NOMO-1 treated with DMSO at 0.1 percent for 48 hours (cell line): ENCODE results near the gene TRIO.

ENCODE experiments used
- DNase-seq: peaks from one replicate; lab custom pipeline; 2025; ENCODE audit not compliant: unreplicated experiment; lab: John Stamatoyannopoulos, UW

The TRIO gene

DNA sequence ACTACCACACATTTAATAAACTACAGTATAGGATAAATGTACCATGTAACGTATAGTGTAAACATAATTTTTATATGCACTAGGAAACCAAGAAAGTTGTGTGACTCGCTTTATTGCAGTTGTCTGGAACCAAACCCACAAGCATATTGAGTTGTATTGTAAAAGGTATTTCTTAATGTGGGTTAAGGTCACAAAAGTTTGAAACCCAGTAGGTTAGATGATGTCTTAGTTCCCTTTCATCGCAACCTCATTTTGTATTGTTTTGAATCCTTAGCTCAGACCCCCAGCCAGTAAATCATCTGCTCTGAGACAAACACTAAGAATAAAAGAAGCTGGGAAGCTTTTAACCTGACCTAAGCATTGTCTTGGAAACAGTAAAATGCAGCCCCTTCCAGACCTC is 79.1 kb downstream of the TRIO start:
- DNase-seq, result no peak

DNA sequence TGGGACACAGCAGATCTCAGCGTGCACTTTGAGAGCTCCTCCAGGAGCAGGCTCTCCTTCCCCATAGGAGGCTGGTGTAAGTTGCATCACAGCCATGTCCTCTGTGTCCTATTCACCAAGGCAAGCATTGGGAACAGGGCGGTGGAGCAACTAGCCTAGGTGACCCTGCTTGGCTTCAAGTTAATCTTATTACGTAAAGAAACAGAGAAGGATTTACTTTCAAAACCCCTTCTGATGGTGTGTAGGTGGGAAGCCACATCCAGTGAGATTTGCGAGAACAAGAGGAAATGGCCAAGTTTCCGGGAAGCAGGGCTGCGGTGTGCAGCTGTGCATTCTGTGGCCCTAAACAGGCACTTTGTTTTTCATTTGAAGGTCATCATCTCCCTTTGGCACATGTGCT is 80.2 kb downstream of the TRIO start:
- no peak for DNase-seq

DNA sequence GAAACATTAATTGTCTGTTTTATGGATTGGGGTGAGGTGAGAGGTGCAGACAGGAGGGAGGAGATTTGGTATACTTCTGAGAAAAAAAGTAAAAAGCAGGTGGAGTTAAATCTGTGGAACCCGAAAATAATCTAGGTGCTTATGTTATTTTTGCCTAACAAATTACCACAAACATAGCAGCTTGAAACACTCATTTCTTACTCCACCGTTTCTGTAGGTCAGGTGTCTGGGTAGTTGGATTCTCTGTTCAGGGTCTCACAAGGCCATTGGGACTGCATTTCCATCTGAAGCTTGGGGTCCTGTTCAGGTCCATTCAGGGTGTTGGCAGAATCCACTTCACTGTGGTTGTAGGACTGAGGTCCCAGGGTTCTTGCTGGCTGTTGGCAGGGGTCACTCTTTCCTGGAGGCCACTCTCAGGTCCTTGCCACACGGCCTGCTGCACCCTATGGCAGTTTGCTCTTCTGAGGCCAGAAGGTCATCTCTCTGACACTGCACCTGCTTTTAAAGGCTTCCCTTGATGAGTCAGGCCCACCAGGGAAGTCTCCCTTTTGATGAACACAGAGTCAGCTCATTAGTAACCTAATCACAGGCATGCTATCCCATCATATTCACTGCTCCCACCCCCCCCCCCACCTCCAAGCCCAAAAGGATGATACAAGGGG is 82.2 kb downstream of the TRIO start:
- DNase-seq, result no peak

DNA sequence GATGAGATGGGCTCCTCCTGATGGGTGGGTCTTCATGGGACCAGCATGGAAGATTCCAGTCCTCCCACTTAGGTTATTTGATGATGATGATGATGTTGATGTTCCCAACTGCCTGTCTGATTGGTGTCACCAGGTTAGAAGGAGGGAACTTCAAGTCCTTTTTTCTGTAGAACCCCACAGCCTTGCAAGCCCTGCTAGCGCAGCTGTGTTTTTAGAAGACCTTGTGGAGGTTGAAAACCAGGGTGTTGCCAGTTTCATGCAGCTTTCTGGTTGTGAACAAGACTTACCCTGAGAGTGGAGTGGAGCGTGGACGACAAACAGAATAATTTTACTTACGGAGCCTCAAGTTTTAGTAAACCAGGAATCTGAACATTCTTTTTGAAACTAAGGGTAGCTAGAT is 83.0 kb downstream of the TRIO start:
- no peak for DNase-seq

DNA sequence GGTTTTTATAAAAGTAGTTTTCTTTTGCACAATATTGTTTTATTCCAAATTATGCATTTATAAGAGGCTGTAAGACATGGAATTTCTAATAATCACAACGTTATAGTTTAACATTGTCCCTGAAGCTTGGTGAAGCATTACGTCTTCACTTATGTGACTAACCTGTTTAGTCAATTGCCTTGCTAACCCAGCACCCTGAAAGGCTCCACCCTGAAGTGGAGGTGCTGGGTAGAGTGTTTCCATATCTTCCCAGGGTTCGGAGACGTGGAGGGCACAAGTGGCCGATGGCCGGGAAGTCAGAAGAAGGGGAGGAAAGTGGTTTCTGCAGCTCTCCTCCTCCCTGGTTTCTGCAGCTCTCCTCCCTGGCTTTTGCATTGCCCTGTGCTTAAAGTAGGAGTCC is 83.4 kb downstream of the TRIO start:
- no peak for DNase-seq

DNA sequence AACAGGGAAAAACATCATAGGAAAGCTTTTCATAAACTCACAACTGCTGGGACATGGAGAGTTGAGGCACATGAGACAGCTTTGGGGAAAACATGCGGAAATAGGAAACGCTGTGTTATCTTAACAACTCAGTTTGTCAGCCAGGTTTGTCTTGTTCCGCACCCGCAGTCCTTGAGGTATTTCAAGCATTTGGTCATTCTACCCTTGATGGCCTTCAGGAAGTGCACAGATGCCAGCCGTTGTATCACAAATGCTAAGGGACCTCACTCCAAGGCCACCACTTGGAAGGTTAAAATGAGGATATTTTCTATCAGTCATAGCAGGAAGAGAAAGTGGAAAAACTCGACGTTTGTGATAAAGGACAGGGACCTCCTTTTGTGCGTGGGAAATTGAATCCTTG is 83.8 kb downstream of the TRIO start:
- no peak for DNase-seq

DNA sequence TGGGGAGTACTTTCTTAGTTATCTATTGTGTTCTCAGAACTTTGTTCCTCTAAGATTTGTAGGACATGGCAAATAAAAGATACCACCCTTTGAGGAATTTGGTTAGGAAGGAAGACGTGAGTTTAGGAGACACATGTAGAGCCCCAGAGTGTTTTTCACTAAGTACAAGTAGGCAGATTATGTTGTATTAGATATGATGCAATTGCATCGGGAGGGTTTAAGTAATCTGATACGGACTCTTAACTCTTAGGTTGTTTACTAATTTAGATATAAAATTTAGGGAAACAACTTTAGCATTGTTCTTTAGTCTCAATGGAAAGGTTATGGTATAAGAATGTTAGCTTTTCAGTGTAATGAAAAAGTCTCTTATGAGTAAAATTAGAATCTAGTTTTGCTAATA is 84.4 kb downstream of the TRIO start:
- DNase-seq, result no peak

DNA sequence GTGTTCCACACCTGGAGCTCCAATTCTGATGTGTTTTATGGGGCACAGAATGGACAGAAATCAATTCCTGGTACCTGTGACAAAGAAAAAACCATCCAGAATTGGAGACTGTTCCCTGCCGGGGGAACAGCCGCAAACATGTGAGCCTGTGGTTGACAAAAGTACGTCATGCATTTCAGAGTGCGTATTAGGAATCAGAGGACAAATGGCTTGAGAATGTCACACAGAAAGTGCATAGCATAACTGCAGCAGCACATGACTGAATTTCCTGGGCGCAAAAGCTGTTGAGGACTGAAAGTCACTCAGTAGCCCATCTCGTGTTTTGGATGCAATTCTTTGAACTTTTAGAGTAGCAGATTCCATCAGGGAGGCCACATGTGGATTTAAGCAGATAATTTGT is 85.1 kb downstream of the TRIO start:
- no peak for DNase-seq

DNA sequence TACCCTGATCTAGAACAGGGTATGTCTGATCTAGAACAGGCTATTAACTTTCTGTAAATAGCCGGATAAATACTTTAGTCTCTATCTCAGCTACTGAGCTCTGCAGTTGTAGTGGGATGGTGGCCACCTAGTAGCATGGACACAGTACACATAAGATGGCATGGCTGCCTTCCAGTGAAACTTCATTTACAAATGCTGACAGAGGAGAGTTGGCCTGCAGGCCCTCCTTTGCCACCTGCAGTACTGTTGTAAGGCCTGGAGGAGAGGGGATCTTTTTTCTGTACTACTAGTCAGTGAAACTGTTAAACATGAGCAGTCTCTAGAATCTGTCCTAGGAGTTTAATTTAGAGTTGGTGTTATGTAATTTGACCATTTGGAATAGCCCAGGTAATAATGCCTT is 86.0 kb downstream of the TRIO start:
- DNase-seq, result no peak

DNA sequence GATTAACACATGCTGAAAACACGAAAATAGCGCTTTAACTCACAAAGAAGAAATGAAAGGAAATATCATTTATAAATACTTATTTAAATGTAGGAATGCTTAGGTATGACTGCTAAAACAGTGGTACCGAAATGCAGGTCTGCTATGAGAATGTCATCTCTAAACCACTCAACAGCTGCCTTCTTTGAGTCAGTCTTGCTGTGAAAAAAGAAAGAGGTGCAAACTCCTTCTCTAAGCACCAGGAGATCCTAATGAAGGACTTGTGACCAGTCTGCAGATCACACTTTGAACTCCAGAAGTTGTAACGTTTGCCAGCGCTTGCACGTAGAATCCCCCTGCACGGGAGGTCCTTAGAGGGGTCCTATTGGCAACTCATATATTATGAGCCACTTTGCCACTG is 86.6 kb downstream of the TRIO start:
- no peak for DNase-seq

DNA sequence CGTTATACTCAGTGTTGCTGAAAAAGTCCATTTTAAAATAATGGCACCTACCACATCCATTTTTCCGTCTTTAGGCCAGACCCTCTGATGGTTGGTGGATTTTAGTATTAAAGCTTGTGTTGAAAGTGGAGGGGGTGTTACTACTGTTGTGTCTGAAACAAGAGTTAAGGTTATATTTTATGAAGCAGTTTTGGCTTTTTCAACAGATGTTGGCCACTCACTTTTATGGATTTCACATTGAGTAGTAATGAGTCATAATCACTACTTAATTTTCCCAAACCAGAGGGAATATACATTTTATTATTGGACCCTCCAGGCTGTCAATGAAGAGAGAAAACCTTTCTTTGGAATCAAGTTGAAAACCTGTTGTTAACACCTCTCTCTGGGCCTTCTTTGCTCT is 88.0 kb downstream of the TRIO start:
- DNase-seq, result no peak

DNA sequence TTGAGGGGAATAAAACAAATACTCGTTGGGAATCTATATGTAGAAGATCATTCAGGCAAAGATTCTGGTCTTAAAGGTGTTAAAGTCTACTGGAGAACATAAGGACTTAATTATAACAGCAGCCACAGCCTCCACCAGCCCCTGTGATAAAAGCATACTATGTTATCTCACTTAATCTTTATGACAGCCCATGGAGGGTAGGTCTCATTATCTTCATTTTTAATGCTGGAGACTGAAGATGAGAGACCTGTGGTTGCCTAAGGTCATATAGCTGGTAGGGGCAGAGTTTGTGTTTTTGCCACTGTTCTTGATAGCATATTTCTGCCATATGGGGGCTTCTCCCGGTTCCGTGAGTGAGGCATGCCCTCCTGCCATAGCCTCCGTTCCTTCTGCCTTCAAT is 88.7 kb downstream of the TRIO start:
- no peak for DNase-seq

DNA sequence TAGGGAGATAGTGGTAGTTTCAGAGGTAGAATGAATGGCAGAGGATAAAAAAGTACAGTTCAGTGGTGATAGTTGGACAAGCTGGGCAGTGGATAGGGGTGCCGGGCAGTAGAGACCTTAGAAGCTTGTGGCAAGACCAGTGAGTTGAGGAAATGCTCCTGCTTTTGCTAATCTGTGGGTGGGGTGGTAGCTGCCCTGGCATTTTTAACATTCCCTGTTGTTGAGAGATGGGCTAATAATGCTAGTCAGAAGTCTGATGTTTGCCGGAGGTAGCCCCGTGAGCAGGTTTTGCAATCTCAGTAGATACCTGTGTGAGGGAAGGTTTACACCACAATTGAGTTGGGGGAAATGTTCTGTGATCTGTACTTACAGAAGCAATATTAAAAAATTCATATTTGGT is 91.1 kb downstream of the TRIO start:
- no peak for DNase-seq

DNA sequence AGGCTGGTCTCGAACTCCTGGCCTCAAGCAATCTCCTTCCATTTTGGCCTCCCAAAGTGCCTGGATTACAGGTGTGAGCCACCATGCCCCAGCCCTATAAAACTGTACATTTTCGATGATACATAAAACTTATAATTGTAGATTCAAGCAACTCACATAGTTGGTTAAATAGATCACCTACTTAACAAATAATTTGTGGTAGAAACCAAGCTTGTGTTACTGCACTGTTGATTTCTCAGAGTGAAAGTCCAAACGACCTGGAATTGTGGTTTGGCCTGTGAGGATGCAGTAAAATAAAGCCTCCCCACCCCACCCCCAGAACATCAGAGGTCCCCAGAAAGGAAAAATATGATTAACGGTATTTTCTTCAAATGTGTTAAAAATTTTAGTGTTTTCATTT is 92.7 kb downstream of the TRIO start:
- no peak for DNase-seq

DNA sequence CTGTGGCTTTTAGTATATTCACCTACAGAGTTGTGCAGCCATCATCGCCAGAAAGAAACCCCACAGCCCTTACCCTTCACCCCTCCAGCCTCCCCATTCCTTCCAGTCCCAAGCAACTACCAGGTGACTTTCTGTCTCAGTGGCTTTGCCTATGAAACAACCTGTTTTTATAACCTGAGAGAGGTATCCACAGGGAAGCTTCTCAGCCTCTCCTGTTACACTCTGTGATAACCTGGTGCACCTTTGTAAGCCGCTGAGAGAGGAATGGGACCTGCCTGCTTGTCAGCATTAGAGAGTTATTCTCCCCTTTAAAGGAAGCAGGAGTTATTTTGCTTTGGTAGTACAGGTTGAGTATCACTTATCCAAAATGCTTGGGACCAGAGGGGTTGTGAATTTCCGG is 93.6 kb downstream of the TRIO start:
- DNase-seq, result no peak

DNA sequence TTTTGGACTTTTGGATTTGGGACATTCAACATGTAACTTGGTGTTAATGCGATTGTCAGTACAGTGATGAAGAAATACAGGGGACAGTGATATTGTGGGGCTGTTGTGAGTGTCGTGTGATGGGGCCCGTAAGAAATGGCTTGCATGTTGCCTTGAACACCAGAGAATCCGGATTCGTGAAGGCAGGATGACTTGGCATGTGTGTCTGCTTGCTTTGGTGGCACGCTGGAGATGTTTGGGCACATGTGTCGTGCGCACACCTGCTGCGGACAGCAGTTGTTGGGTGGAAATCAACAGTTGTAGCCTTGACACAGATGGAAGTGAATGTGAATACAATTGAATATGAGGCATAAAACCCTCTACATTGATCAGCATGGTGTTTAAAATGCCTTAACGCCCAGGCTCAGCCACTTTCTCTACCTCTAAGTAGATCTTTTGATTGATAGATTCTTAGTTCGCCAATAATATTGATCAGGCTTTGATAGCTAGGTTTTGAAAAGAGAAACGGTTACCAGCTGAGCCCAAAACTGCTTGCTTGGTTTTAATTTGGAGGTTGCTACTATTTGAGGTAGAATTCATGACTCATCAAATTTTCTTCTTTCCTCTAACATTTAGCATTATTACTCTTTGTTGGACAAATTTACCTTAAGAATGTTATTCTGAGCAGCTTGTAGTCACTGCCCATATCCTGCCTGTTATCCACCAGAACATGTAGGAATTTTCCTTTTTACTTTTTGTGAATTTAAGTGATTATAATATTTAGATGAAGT is 94.4 kb downstream of the TRIO start:
- no peak for DNase-seq

DNA sequence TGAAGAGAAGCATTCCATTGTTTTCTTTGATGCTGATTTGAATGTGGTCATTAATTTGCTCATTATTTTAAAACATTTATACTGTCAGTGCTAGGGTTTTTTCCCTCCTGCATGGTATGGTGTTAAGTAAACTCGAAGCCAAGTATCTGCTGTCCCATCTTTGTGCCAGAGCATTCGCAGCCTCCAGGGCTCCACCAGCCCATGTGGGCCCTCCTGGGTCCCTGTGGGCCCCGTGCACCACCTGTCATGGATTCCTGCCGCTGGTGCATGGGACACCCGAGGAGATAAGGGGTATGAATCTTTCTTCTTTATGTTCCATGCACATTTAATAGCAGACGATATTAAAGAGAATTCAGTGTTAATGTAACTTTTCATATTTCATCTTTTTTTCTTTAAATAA is 95.1 kb downstream of the TRIO start:
- DNase-seq, result no peak

DNA sequence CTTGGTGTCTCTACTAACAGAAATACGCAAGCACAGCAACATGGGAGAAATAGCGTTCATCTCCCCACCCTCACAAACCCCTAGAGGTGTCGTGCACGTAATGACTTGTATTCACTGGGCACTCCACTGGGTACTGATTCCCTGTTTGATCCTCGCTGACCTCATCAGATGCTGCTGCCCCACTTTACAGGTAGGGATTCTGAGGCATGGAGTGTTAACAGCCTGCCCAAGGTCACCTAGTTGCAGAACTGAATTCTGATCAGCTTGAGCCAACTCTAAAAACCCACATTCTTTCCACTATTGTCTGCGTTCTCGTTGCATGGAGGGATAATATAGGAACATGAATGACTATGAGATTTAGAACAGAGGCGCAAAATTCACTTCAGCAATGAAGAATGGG is 96.3 kb downstream of the TRIO start:
- no peak for DNase-seq

DNA sequence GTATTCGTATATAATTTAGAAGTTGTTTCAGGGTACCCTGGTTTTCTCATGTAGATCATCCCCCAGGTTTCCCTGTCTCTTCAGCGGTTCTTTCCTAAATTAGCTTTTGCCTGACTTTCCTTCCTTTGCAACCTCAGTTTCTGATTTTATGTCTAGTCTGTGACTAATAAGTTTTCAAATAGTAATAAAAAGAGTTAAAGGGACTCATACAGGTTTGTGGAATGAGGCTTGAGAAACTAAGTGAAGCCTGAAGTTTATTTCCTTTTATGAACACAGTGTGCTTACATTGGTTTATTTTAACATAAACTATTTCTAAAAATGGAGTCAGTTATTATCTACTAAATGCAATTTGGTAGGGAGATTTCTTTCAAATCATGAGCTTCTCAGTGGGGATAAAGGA is 96.8 kb downstream of the TRIO start:
- DNase-seq, result no peak

DNA sequence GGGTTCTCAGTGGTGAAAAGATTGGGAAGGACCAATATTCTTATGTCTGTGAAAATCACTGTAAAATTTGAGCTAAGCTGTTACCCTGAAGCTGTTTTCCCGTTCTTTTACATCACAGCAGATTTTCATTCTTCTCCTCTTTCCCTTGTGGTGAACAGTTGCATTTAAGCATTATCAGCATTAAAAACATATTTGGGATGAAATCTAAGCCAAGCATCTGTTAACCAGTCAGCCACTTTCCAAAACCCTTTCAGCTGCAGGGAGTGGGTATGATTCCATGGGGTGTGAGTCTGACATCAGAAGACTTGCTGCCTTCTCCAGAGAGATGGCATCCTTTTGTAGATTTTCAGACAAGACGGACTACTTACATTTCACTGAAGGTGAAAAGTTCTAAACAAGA is 97.2 kb downstream of the TRIO start:
- no peak for DNase-seq

DNA sequence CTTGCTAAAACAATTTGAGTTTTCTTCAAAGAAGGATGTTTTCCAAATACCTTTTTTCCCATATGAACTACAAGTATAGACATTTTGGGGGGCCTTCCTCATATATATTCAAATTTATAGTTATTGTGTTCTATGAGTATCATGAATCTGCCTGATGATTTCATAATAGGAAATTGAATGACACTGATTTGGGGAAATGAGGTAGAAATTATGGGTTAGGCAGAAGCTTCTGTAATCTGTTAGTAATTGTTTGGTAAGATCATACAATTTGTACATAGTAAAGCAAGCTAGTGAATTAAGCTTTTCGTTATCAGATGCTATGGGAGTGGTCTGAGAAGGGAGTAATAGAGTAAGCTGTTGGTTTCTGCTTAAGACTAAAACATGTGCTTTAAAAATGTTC is 98.0 kb downstream of the TRIO start:
- DNase-seq, result peak; percentile 35

DNA sequence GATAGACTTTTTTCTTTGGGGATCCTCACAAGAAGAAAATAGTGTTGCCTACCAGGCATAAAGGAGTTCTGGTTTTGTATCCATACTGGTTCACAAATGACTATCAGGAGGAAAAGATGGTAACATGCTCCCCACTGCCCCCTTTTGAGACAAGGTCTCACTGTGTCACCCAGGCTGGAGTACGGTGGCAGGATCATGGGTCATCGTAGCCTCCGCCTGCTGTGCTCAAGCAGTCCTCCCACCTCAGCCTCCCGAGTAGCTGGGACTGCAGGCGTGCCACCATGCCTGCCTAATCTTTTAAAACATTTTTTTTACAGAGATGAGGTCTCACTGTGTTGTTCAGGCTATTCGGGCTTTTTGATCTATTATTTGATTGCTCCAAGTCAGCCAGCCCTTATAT is 99.3 kb downstream of the TRIO start:
- no peak for DNase-seq

DNA sequence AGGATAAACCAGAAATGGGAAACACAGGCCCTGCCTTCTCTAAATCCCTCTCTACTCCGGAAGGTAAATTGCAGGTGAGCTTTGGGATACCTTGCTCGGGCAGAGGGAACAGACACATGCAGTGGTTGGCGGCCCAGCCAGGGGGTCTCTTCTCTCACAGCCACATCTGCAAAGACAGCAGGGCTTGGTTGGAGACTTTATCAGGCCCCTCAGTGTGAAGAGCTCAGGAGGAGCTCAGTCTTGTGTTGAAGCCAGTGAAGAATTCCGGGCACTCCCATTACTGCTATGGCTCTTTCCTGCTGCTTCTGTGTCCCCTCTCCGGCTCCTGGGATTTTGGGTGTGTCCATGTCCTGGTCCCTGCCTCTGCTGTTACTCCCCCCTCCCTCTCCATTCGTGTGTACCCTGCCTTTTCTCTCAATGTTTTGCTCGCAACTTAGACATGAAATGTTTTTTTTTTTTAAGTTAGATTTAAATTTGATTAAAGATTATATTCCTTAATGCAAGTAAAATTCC is 99.8 kb downstream of the TRIO start:
- DNase-seq, result no peak
